Measurements from ENCODE around the gene TOX2.

The TOX2 gene

DNA sequence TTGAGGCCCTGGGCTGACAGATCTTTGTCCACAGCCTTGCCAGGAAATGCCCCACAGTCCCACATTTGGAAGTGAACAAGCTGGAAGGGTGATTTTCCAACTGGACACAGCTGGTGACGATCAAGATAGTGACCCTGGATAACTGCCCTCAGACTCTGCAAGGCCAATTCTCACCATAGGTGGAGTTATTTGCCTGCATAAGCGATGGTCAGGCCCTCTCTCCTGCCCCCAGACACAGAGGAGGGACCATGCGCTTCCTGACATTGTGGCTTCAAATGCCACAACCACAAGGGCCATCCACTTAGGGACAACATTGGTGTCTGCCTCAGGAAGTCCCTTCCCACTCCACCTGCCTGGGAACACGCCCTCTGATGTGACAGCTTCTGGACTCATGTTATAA, 176.4 kb downstream of the TOX2 start:
- Histone ChIP-seq H3K79me2 (no peaks in the 10 kb centered on the region), H3K9ac (no peak overlapping the region), H2AFZ (peak overlapping the region; percentile 30), H3K4me2 (ENCODE audit: low read length) (no peak overlapping the region), H3K9me3 (ENCODE audit: control insufficient read depth, low read length) (no peaks in the 10 kb centered on the region), H3K36me3 (ENCODE audit: control insufficient read depth, insufficient read depth, low read length) (no peaks in the 10 kb centered on the region), H3K4me3 (ENCODE audit: low read depth, low read length) (no peak overlapping the region), H3K4me1 (no peaks in the 10 kb centered on the region), H3K27ac (no peak overlapping the region), H3K27me3 (ENCODE audit: control insufficient read depth, insufficient read depth, low read length) (no peaks in the 10 kb centered on the region)
- TF ChIP-seq, protein P1, sequence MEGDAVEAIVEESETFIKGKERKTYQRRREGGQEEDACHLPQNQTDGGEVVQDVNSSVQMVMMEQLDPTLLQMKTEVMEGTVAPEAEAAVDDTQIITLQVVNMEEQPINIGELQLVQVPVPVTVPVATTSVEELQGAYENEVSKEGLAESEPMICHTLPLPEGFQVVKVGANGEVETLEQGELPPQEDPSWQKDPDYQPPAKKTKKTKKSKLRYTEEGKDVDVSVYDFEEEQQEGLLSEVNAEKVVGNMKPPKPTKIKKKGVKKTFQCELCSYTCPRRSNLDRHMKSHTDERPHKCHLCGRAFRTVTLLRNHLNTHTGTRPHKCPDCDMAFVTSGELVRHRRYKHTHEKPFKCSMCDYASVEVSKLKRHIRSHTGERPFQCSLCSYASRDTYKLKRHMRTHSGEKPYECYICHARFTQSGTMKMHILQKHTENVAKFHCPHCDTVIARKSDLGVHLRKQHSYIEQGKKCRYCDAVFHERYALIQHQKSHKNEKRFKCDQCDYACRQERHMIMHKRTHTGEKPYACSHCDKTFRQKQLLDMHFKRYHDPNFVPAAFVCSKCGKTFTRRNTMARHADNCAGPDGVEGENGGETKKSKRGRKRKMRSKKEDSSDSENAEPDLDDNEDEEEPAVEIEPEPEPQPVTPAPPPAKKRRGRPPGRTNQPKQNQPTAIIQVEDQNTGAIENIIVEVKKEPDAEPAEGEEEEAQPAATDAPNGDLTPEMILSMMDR (IDR thresholded peaks at IDR 0.05), result no peak

DNA sequence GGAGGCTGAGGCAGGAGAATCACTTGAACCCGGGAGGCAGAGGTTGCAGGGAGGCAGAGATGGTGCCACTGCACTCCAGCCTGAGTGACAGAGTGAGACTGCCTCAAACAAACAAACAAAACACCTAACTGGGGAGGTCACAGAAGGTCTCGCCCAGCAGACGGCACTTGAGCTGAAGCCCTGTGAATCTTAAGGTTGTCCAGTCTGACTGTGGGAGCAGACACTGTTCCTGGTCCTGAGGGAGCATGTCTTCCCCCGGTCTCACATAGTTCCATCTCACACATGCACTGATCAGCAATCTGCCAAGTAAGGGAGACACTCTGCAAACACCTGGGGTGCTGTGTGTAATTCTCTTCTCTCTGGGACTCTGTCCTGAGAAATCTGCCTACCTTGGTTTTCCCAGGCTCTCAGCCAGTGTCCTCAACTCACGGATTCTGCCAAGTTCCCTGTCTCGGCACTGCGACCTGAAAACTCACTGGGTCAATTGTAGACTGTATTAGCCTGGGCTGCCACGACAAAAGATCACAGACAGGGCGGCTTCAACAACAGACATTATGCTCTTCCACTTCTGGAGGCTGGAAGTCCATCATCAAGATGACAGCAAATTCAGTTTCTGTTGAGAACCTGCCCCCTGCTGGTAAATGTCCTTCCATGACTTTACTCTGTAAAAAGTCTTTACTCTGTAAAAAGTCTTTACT, 178.0 kb downstream of the TOX2 start:
- Histone ChIP-seq H3K27me3 (ENCODE audit: control insufficient read depth, insufficient read depth, low read length) (no peaks in the 10 kb centered on the region), H3K4me1 (no peaks in the 10 kb centered on the region), H3K4me2 (ENCODE audit: low read length) (no peak overlapping the region), H3K79me2 (no peaks in the 10 kb centered on the region), H3K9me3 (ENCODE audit: control insufficient read depth, low read length) (no peaks in the 10 kb centered on the region), H3K36me3 (ENCODE audit: control insufficient read depth, insufficient read depth, low read length) (no peaks in the 10 kb centered on the region), H3K27ac (no peak overlapping the region), H3K9ac (no peak overlapping the region), H3K4me3 (ENCODE audit: low read depth, low read length) (no peak overlapping the region), H2AFZ (peak overlapping the region; percentile 40)
- TF ChIP-seq, protein P1 (IDR thresholded peaks at IDR 0.05), result peak; percentile 43

DNA sequence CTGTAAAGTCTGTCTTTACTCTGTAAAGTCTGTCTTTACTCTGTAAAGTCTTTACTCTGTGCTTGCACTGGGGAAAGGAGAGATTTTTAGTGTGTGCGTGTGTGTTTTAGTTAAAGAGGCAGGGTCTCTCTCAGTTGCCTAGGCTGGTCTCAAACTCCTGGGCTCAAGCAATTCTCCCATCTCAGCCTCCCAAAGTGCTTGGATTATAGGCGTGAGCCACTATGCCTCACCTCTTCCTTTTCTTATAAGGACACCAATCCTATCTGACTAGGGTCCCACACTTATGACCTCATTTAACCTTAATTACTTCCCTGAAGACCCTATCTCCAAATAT, 178.6 kb downstream of the TOX2 start:
- no peaks in the 10 kb centered on the region for H3K9me3 ChIP-seq (ENCODE audit: control insufficient read depth, low read length)
- TF ChIP-seq, protein P1 (IDR thresholded peaks at IDR 0.05), result no peak

DNA sequence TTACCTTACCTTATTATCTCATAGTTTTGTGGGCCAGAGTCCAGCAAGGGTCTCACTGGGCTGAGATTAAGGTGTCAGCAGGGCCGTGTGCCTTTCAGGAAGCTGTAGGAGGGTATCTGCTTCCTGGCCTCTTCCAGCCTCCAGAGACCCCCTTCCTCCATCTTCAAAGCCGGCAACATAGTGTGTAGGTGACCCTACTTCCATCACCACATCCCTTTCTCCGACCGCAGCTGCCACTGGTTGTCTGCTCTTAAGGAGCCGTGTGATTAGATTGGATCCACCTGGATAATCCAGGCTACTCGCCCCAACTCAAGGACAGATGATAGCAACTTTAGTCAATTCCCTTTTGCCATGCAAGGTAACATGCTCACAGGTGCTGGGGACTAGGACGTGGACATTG, 181.2 kb downstream of the TOX2 start:
- H3K36me3 ChIP-seq (ENCODE audit: control insufficient read depth, insufficient read depth, low read length), result no peaks in the 10 kb centered on the region
- H3K4me2 ChIP-seq (ENCODE audit: low read length), result no peak overlapping the region
- H3K4me1 ChIP-seq, result no peaks in the 10 kb centered on the region
- no peaks in the 10 kb centered on the region for H3K27me3 ChIP-seq (ENCODE audit: control insufficient read depth, insufficient read depth, low read length)
- no peaks in the 10 kb centered on the region for H3K9me3 ChIP-seq (ENCODE audit: control insufficient read depth, low read length)
- H3K79me2 ChIP-seq, result no peaks in the 10 kb centered on the region
- H3K9ac ChIP-seq, result no peak overlapping the region
- no peak overlapping the region for H3K4me3 ChIP-seq (ENCODE audit: low read depth, low read length)
- H2AFZ ChIP-seq, result no peak overlapping the region
- H3K27ac ChIP-seq, result no peak overlapping the region
- TF ChIP-seq, protein P1 (IDR thresholded peaks at IDR 0.05), result no peak

More for the DNA sequence above, 178.6 kb downstream of the TOX2 start:
- H2AFZ ChIP-seq, result no peak overlapping the region
- no peak overlapping the region for H3K27ac ChIP-seq
- no peaks in the 10 kb centered on the region for H3K4me1 ChIP-seq
- H3K9ac ChIP-seq, result no peak overlapping the region
- H3K36me3 ChIP-seq (ENCODE audit: control insufficient read depth, insufficient read depth, low read length), result no peaks in the 10 kb centered on the region
- no peak overlapping the region for H3K4me3 ChIP-seq (ENCODE audit: low read depth, low read length)
- no peaks in the 10 kb centered on the region for H3K27me3 ChIP-seq (ENCODE audit: control insufficient read depth, insufficient read depth, low read length)
- no peaks in the 10 kb centered on the region for H3K79me2 ChIP-seq
- H3K4me2 ChIP-seq (ENCODE audit: low read length), result no peak overlapping the region

All from parathyroid adenoma (tissue), 2 donors.